Uterus (tissue), 4 donors: ENCODE results near the gene PUM2. TPM values are rescaled to one million over a fixed set of nuclear protein-coding genes. Genes with fewer than 3 reads are reported as not detected.

Experiments
- DNase-seq, 2 donors: peaks; one replicate each; pipeline ENCODE4 v3.0.0-alpha.2; 2019 to 2020
- H3K27ac ChIP-seq, 2 donors: fragments of 200-600 bp; sonication (generic); 1 replicate in 1 of 2; 2 replicates in 1 of 2; pipeline ENCODE4 v1.5.1; 2016 to 2018
- H3K27me3 ChIP-seq, 2 donors: fragments of 200-600 bp; sonication (generic); one replicate each; pipeline ENCODE4 v1.5.1; 2018 to 2019; ENCODE audit warnings: control low read depth in 1 of 2
- H3K36me3 ChIP-seq, 2 donors: fragments of 200-600 bp; sonication (generic); one replicate each; pipeline ENCODE4 v1.5.1; 2019; ENCODE audit warnings: control low read depth in 1 of 2
- H3K4me1 ChIP-seq, 2 donors: fragments of 200-600 bp; sonication (generic); one replicate each; pipeline ENCODE4 v1.5.1; 2018 to 2019; ENCODE audit warnings: control low read depth in 1 of 2
- H3K4me3 ChIP-seq, 2 donors: fragments of 200-600 bp; sonication (generic); 1 replicate in 1 of 2; 2 replicates in 1 of 2; pipeline ENCODE4 v1.5.1; 2018 to 2019; ENCODE audit warnings: mild to moderate bottlenecking in 1 of 2
- H3K9me3 ChIP-seq, 2 donors: fragments of 200-600 bp; sonication (generic); one replicate each; pipeline ENCODE4 v1.5.1; 2019; ENCODE audit warnings: control low read depth in 1 of 2
- CTCF ChIP-seq, 4 experiments: fragments of 200-600 bp in 2 of 4; fragments of 450-650 bp in 2 of 4; sonication (generic) in 2 of 4; IDR thresholded peaks; one replicate each; pipeline ENCODE4 v1.5.1; 2016 to 2019; ENCODE audit warnings: antibody characterized with exemption in 4 of 4, mild to moderate bottlenecking in 2 of 4, moderate library complexity in 1 of 4
- POLR2A ChIP-seq, 2 donors: fragments of 450-650 bp; IDR thresholded peaks; one replicate each; pipeline ENCODE4 v1.6.1; 2016; ENCODE audit warnings: antibody characterized with exemption in 2 of 2, mild to moderate bottlenecking in 1 of 2, moderate library complexity in 1 of 2
- intact Hi-C: fragments of 100-400 bp; cut with DNase I; formaldehyde crosslinking; loops from one replicate; pipeline ENCODE4 v1.15.1; 2023; ENCODE audit warnings: low total_unique reads
- total RNA-seq, 4 donors: library from RNA; depleted of rRNA in 3 of 4; stranded (reverse); fragments of >200 nt in 3 of 4; gene quantifications; one replicate each; pipeline versions ENCODE4 v1.1.0 to v1.2.4, GENCODE V29; 2014 to 2023
- donor health status: DM: yes; HTN: yes; CAD: no.

Gene PUM2
- total RNA-seq, 4 donors from 2014 or later, result 51.0 to 138 (median 103) TPM

- Histone ChIP-seq H3K9me3 (no peaks in the 10 kb centered on the region), H3K27me3 (no peaks in the 10 kb centered on the region), H3K27ac (no peak overlapping the region), H3K4me3 (no peak overlapping the region), H3K36me3 (no peaks in the 10 kb centered on the region), H3K4me1 (no peaks in the 10 kb centered on the region)
- TF ChIP-seq POLR2A (IDR thresholded peaks at IDR 0.05), result no peak
- TF ChIP-seq CTCF (IDR thresholded peaks at IDR 0.05), result no peak
- no peak for DNase-seq
- intact Hi-C loops, result no loop called here
These were observed 50.0 kb downstream of the PUM2 start for GRCh38 chr2:20300656-20301055.

GRCh38 chr2:20299113-20299512, 51.5 kb downstream of the PUM2 start:
- Histone ChIP-seq H3K27ac (no peak overlapping the region), H3K36me3 (no peaks in the 10 kb centered on the region), H3K27me3 (no peaks in the 10 kb centered on the region), H3K4me1 (no peaks in the 10 kb centered on the region), H3K9me3 (no peaks in the 10 kb centered on the region), H3K4me3 (no peak overlapping the region)
- no peak for TF ChIP-seq CTCF (IDR thresholded peaks at IDR 0.05)
- TF ChIP-seq POLR2A (IDR thresholded peaks at IDR 0.05), result no peak
- intact Hi-C loops, result no loop called here
- no peak for DNase-seq

- no peaks in the 10 kb centered on the region for H3K36me3 ChIP-seq
These were observed 56.4 kb downstream of the PUM2 start for GRCh38 chr2:20294231-20294630.

GRCh38 chr2:20292984-20293383, 57.7 kb downstream of the PUM2 start:
- intact Hi-C loops, result no loop called here
- DNase-seq, result no peak
- Histone ChIP-seq H3K9me3 (no peaks in the 10 kb centered on the region), H3K4me1 (no peaks in the 10 kb centered on the region), H3K4me3 (no peak overlapping the region), H3K27ac (no peak overlapping the region), H3K27me3 (no peaks in the 10 kb centered on the region), H3K36me3 (no peaks in the 10 kb centered on the region)
- no peak for TF ChIP-seq POLR2A (IDR thresholded peaks at IDR 0.05)
- TF ChIP-seq CTCF (IDR thresholded peaks at IDR 0.05), result no peak

More at GRCh38 chr2:20294231-20294630, 56.4 kb downstream of the PUM2 start:
- Histone ChIP-seq H3K27me3 (no peaks in the 10 kb centered on the region), H3K4me3 (no peak overlapping the region), H3K9me3 (no peaks in the 10 kb centered on the region), H3K27ac (no peak overlapping the region), H3K4me1 (no peaks in the 10 kb centered on the region)
- no peak for DNase-seq
- intact Hi-C loops, result no loop called here
- TF ChIP-seq CTCF (IDR thresholded peaks at IDR 0.05) (no peak), POLR2A (IDR thresholded peaks at IDR 0.05) (no peak)

- Histone ChIP-seq H3K27ac (no peak overlapping the region), H3K4me1 (no peaks in the 10 kb centered on the region), H3K36me3 (no peaks in the 10 kb centered on the region), H3K9me3 (no peaks in the 10 kb centered on the region), H3K4me3 (no peak overlapping the region), H3K27me3 (no peaks in the 10 kb centered on the region)
- intact Hi-C loops, result no loop called here
- TF ChIP-seq CTCF (IDR thresholded peaks at IDR 0.05) (no peak), POLR2A (IDR thresholded peaks at IDR 0.05) (no peak)
- no peak for DNase-seq
These were observed 58.7 kb downstream of the PUM2 start for GRCh38 chr2:20291846-20292408.
